LHCN-M2 (cell line): ENCODE results near the gene AKT2. TPM values are rescaled to one million over a fixed set of nuclear protein-coding genes. Genes with fewer than 3 reads are reported as not detected.

ENCODE experiments used
- DNase-seq: peaks from one replicate; pipeline ENCODE4 v3.0.0-alpha.2; 2012; ENCODE audit warnings: low read depth
- total RNA-seq: library from RNA; depleted of rRNA; stranded (reverse); fragments of >200 nt; gene quantifications from 2 replicates; pipeline ENCODE4 v1.2.3, GENCODE V29; 2014

AKT2 gene
- total RNA-seq, 1 experiment from 2014 or later: 93.5 TPM

- DNase-seq: no peak
Observed at GRCh38 chr19:40274585-40275544, 10.3 kb downstream of the AKT2 start.

- DNase-seq: no peak
Observed at GRCh38 chr19:40273469-40274360, 11.4 kb downstream of the AKT2 start.

- DNase-seq: no peak
Observed at GRCh38 chr19:40272261-40272660, 12.9 kb downstream of the AKT2 start.

- DNase-seq: no peak
Observed at GRCh38 chr19:40271706-40272105, 13.4 kb downstream of the AKT2 start.

GRCh38 chr19:40270362-40271089, 14.6 kb downstream of the AKT2 start:
- no peak for DNase-seq

GRCh38 chr19:40269216-40269940, 15.8 kb downstream of the AKT2 start:
- no peak for DNase-seq

GRCh38 chr19:40267601-40267997, 17.5 kb downstream of the AKT2 start:
- no peak for DNase-seq

GRCh38 chr19:40266912-40267600, 18.1 kb downstream of the AKT2 start:
- no peak for DNase-seq

- DNase-seq: no peak
Observed at GRCh38 chr19:40266119-40266518, 19.0 kb downstream of the AKT2 start.

GRCh38 chr19:40265763-40266099, 19.4 kb downstream of the AKT2 start:
- no peak for DNase-seq

GRCh38 chr19:40265055-40265762, 19.9 kb downstream of the AKT2 start:
- no peak for DNase-seq

- no peak for DNase-seq
Observed at GRCh38 chr19:40264314-40265054, 20.7 kb downstream of the AKT2 start.

GRCh38 chr19:40263440-40264313, 21.5 kb downstream of the AKT2 start:
- no peak for DNase-seq

GRCh38 chr19:40262422-40262821, 22.7 kb downstream of the AKT2 start:
- DNase-seq: no peak

- no peak for DNase-seq
Observed at GRCh38 chr19:40261631-40262030, 23.5 kb downstream of the AKT2 start.

GRCh38 chr19:40257096-40257517, 28.0 kb downstream of the AKT2 start:
- DNase-seq: no peak

- DNase-seq: no peak
Observed at GRCh38 chr19:40256512-40256911, 28.6 kb downstream of the AKT2 start.

GRCh38 chr19:40255619-40256166, 29.5 kb downstream of the AKT2 start:
- no peak for DNase-seq
